Activated T-helper 1 cell treated with anti-CD3 and anti-CD28 coated beads, Interleukin-12 subunit alpha, Interleukin-12 subunit beta, Interleukin-2, Interleukin-4 antibody, amounts not matched to agents 30 ng/mL and 10 ng/mL and 1 ng/mL, durations not matched to agents 14 hours and 24 hours and 36 hours (primary cell): ENCODE results near the gene FAM222A. TPM values are rescaled to one million over a fixed set of nuclear protein-coding genes. Genes with fewer than 3 reads are reported as not detected.
A peak's percentile ranks its signal among the peaks of the same experiment; 100 is the strongest.

Experiments
- DNase-seq: peaks from one replicate; pipeline ENCODE4 v3.0.0; 2021; ENCODE audit warnings: low spot score
- H3K27ac Mint-ChIP-seq: one replicate; pipeline ENCODE4 v1.8.0; 2021; ENCODE audit warnings: mild to moderate bottlenecking, mixed read lengths
- H3K27me3 Mint-ChIP-seq: one replicate; pipeline ENCODE4 v1.8.0; 2022; ENCODE audit warnings: mild to moderate bottlenecking, moderate library complexity, mixed read lengths; ENCODE audit not compliant: insufficient read depth
- H3K36me3 Mint-ChIP-seq: one replicate; pipeline ENCODE4 v1.8.0; 2021; ENCODE audit warnings: low read depth, mixed read lengths
- H3K4me1 Mint-ChIP-seq: one replicate; pipeline ENCODE4 v1.8.0; 2021; ENCODE audit warnings: low read depth, mixed read lengths
- H3K4me3 Mint-ChIP-seq: one replicate; pipeline ENCODE4 v1.8.0; 2021; ENCODE audit warnings: mild to moderate bottlenecking, moderate library complexity, mixed read lengths
- H3K9me3 Mint-ChIP-seq: one replicate; pipeline ENCODE4 v1.8.0; 2021; ENCODE audit warnings: mixed read lengths
- intact Hi-C: fragments of 100-400 bp; cut with micrococcal nuclease; formaldehyde crosslinking; loops from one replicate; pipeline ENCODE4 v1.15.1; 2024
- total RNA-seq: library from RNA; stranded (reverse); gene quantifications from 2 replicates; pipeline ENCODE4 v1.2.3, GENCODE V29; 2022

Gene FAM222A
- total RNA-seq, 1 donor from 2014 or later = 2.4 TPM

GRCh38 chr12:109768901-109769670, 55.5 kb downstream of the FAM222A start:
- Mint-ChIP-seq H3K27me3 (peaks cover 8% of the 10 kb centered on the region), H3K4me1 (no peaks in the 10 kb centered on the region), H3K4me3 (no peak overlapping the region), H3K36me3 (no peaks in the 10 kb centered on the region), H3K27ac (no peak overlapping the region), H3K9me3 (no peaks in the 10 kb centered on the region)
- DNase-seq = no peak
- intact Hi-C loops = no loop called here

GRCh38 chr12:109770104-109770860, 56.7 kb downstream of the FAM222A start:
- Mint-ChIP-seq H3K9me3 (no peaks in the 10 kb centered on the region), H3K4me1 (no peaks in the 10 kb centered on the region), H3K27me3 (peaks cover 8% of the 10 kb centered on the region), H3K4me3 (no peak overlapping the region), H3K36me3 (no peaks in the 10 kb centered on the region), H3K27ac (no peak overlapping the region)
- DNase-seq = no peak
- intact Hi-C loops = no loop called here

- intact Hi-C loops = no loop called here
Observed at GRCh38 chr12:109770861-109771670, 57.4 kb downstream of the FAM222A start.

GRCh38 chr12:109771746-109772621, 58.4 kb downstream of the FAM222A start:
- intact Hi-C loops = no loop called here
- no peak for DNase-seq
- no peak overlapping the region for H3K4me3 Mint-ChIP-seq

More at GRCh38 chr12:109770861-109771670, 57.4 kb downstream of the FAM222A start:
- Mint-ChIP-seq H3K4me3 (no peak overlapping the region), H3K4me1 (no peaks in the 10 kb centered on the region), H3K9me3 (no peaks in the 10 kb centered on the region), H3K36me3 (no peaks in the 10 kb centered on the region), H3K27ac (no peak overlapping the region), H3K27me3 (peaks cover 8% of the 10 kb centered on the region)
- no peak for DNase-seq

GRCh38 chr12:109772622-109773321, 59.1 kb downstream of the FAM222A start:
- peaks cover 5% of the 10 kb centered on the region for H3K4me1 Mint-ChIP-seq
- H3K27ac Mint-ChIP-seq = no peak overlapping the region
- no peak overlapping the region for H3K4me3 Mint-ChIP-seq

More at GRCh38 chr12:109771746-109772621, 58.4 kb downstream of the FAM222A start:
- Mint-ChIP-seq H3K27ac (no peak overlapping the region), H3K27me3 (peaks cover 8% of the 10 kb centered on the region), H3K36me3 (no peaks in the 10 kb centered on the region), H3K9me3 (no peaks in the 10 kb centered on the region), H3K4me1 (no peaks in the 10 kb centered on the region)

GRCh38 chr12:109773384-109774011, 59.9 kb downstream of the FAM222A start:
- intact Hi-C loops = no loop called here
- H3K9me3 Mint-ChIP-seq = no peaks in the 10 kb centered on the region
- H3K4me1 Mint-ChIP-seq = peaks cover 5% of the 10 kb centered on the region
- peaks cover 8% of the 10 kb centered on the region for H3K27me3 Mint-ChIP-seq
- H3K4me3 Mint-ChIP-seq = no peak overlapping the region
- no peaks in the 10 kb centered on the region for H3K36me3 Mint-ChIP-seq
- DNase-seq = no peak
- no peak overlapping the region for H3K27ac Mint-ChIP-seq

More at GRCh38 chr12:109772622-109773321, 59.1 kb downstream of the FAM222A start:
- no peak for DNase-seq
- Mint-ChIP-seq H3K9me3 (no peaks in the 10 kb centered on the region), H3K27me3 (peaks cover 8% of the 10 kb centered on the region), H3K36me3 (no peaks in the 10 kb centered on the region)
- intact Hi-C loops = no loop called here

- intact Hi-C loops = loop anchor here (1.0 kb wide), 3 partner anchors 178 to 347 kb away; no protein-coding TSS in a partner anchor
Observed at GRCh38 chr12:109775172-109775881, 61.7 kb downstream of the FAM222A start.

GRCh38 chr12:109776624-109777023, 63.0 kb downstream of the FAM222A start:
- no peak for DNase-seq
- Mint-ChIP-seq H3K36me3 (no peaks in the 10 kb centered on the region), H3K27ac (no peak overlapping the region), H3K9me3 (no peaks in the 10 kb centered on the region), H3K4me1 (peaks cover 5% of the 10 kb centered on the region), H3K4me3 (no peak overlapping the region), H3K27me3 (peaks cover 5% of the 10 kb centered on the region)
- intact Hi-C loops = no loop called here

More at GRCh38 chr12:109775172-109775881, 61.7 kb downstream of the FAM222A start:
- peaks cover 8% of the 10 kb centered on the region for H3K27me3 Mint-ChIP-seq
- no peaks in the 10 kb centered on the region for H3K9me3 Mint-ChIP-seq
- peaks cover 5% of the 10 kb centered on the region for H3K4me1 Mint-ChIP-seq
- H3K36me3 Mint-ChIP-seq = no peaks in the 10 kb centered on the region
- no peak overlapping the region for H3K27ac Mint-ChIP-seq
- DNase-seq = peak; percentile 46
- no peak overlapping the region for H3K4me3 Mint-ChIP-seq

GRCh38 chr12:109777544-109777943, 63.9 kb downstream of the FAM222A start:
- Mint-ChIP-seq H3K36me3 (no peaks in the 10 kb centered on the region), H3K4me3 (no peak overlapping the region), H3K27me3 (peaks cover 5% of the 10 kb centered on the region), H3K4me1 (peaks cover 5% of the 10 kb centered on the region), H3K27ac (no peak overlapping the region), H3K9me3 (no peaks in the 10 kb centered on the region)
- intact Hi-C loops = no loop called here
- DNase-seq = peak; percentile 6

- DNase-seq = no peak
- no peaks in the 10 kb centered on the region for H3K9me3 Mint-ChIP-seq
- no peak overlapping the region for H3K4me3 Mint-ChIP-seq
- H3K27ac Mint-ChIP-seq = no peak overlapping the region
- peaks cover 7% of the 10 kb centered on the region for H3K27me3 Mint-ChIP-seq
- H3K4me1 Mint-ChIP-seq = peaks cover 5% of the 10 kb centered on the region
- H3K36me3 Mint-ChIP-seq = no peaks in the 10 kb centered on the region
- intact Hi-C loops = no loop called here
Observed at GRCh38 chr12:109778684-109779083, 65.1 kb downstream of the FAM222A start.

- H3K4me1 Mint-ChIP-seq = peaks cover 5% of the 10 kb centered on the region
- peaks cover 3% of the 10 kb centered on the region for H3K27me3 Mint-ChIP-seq
- no peak for DNase-seq
- no peak overlapping the region for H3K27ac Mint-ChIP-seq
- no peaks in the 10 kb centered on the region for H3K9me3 Mint-ChIP-seq
- no peak overlapping the region for H3K4me3 Mint-ChIP-seq
- intact Hi-C loops = no loop called here
- no peaks in the 10 kb centered on the region for H3K36me3 Mint-ChIP-seq
Observed at GRCh38 chr12:109779382-109779781, 65.8 kb downstream of the FAM222A start.
